ENCODE data around the gene SLC37A2. TPM values are rescaled to one million over a fixed set of nuclear protein-coding genes. Genes with fewer than 3 reads are reported as not detected.

Gene SLC37A2
- total RNA-seq, 1 experiment from 2014 or later = 5.1 TPM

- H3K4me2 ChIP-seq (ENCODE audit: low read length) = peak overlapping the region; percentile 73
- intact Hi-C loops (cut with micrococcal nuclease) = no loop called here
- CTCF ChIA-PET = interaction anchor here (0.6 to 2.9 kb wide), 24 partner anchors 8 to 324 kb away, joined by 3 to 26 read pairs (median 4); partner anchors contain the start of gene TMEM218
- H2AFZ ChIP-seq (ENCODE audit: low read depth, low read length, poor library complexity, severe bottlenecking) = peak overlapping the region; percentile 95
- H3K9me3 ChIP-seq (ENCODE audit: control insufficient read depth in 1 of 2, insufficient read depth in 1 of 2, low read depth in 1 of 2, low read length in 2 of 2) = no peaks in the 10 kb centered on the region
- no peaks in the 10 kb centered on the region for H3K79me2 ChIP-seq (ENCODE audit: insufficient read depth, low read length)
- DNase-seq (ENCODE audit: low read depth, low spot score) = peak; percentile 86
- peak overlapping the region; percentile 26; the same call in 1 of the 2 replicates for H3K27ac ChIP-seq (ENCODE audit: low read depth, low read length)
- POLR2A ChIA-PET = interaction anchor here (0.6 to 2.1 kb wide), 12 partner anchors 8 to 1159 kb away, joined by 3 to 21 read pairs (median 6); partner anchors contain the start of genes CCDC15 and TMEM218
- H4K20me1 ChIP-seq (ENCODE audit: insufficient read depth) = no peaks in the 10 kb centered on the region
- peak overlapping the region; percentile 29 to 52 for H3K4me3 ChIP-seq (replicated peaks in 1 of 2; ENCODE audit: low read depth in 1 of 2, low read length in 2 of 2)
- no TSS peak for BruUV-seq (replicated peaks)
- peaks cover 4 to 15% of the 10 kb centered on the region in 2 experiments; a peak in 3 of 4 replicates for H3K4me1 ChIP-seq (ENCODE audit: control insufficient read depth in 1 of 2, insufficient read depth in 2 of 2, low read length in 2 of 2)
- H3K9ac ChIP-seq (ENCODE audit: low read length) = peak overlapping the region; percentile 34
- RAD21 ChIA-PET (ENCODE audit: low non-redundant PET in 1 of 2, low total read pairs in 2 of 2, uncharacterized antibody in 2 of 2, unreplicated experiment in 2 of 2) = interaction anchor here (0.8 to 1.3 kb wide), 5 partner anchors 10 to 33 kb away, joined by 3 to 6 read pairs (median 3); partner anchors contain the start of gene TMEM218 (in 1 of the 2)
- H3K9me2 ChIP-seq (ENCODE audit: insufficient read depth) = no peaks in the 10 kb centered on the region
- H3K27me3 ChIP-seq (ENCODE audit: insufficient read depth, low read length) = 0 out of 2 replicates have a peak, but pooled peaks cover 4% of the 10 kb centered on the region
- ATAC-seq = peak; percentile 99
- no peaks in the 10 kb centered on the region for H3K36me3 ChIP-seq (ENCODE audit: control insufficient read depth in 1 of 2, insufficient read depth in 2 of 2, low read length in 2 of 2)
- TF ChIP-seq POLR2AphosphoS5 (IDR thresholded peaks at IDR 0.05; ENCODE audit: low read depth, low read length) = peak; percentile 85
- no peak for TF ChIP-seq REST (IDR thresholded peaks at IDR 0.05; ENCODE audit: low read depth)
- peak; percentile 81 for TF ChIP-seq POLR2A (IDR thresholded peaks at IDR 0.05; ENCODE audit: borderline replicate concordance, extremely low read depth, insufficient read depth, insufficient read length)
- no peak; the same call in 1 of the 2 replicates for TF ChIP-seq CEBPB (IDR thresholded peaks at IDR 0.05; ENCODE audit: low read depth)
- no peak; the same call in none of the 2 replicates for TF ChIP-seq SRF (IDR thresholded peaks at IDR 0.05; ENCODE audit: low read depth)
- TF ChIP-seq ELF1 (IDR thresholded peaks at IDR 0.05; ENCODE audit: borderline replicate concordance, low read depth) = no peak; the same call in 1 of the 2 replicates
- TF ChIP-seq SIN3A (IDR thresholded peaks at IDR 0.05; ENCODE audit: low read depth) = no peak
- TF ChIP-seq, protein P1, sequence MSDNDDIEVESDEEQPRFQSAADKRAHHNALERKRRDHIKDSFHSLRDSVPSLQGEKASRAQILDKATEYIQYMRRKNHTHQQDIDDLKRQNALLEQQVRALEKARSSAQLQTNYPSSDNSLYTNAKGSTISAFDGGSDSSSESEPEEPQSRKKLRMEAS (IDR thresholded peaks at IDR 0.05) = no peak
- TF ChIP-seq ZFX (IDR thresholded peaks at IDR 0.05) = no peak
- no peak for TF ChIP-seq JUND (IDR thresholded peaks at IDR 0.05)
- TF ChIP-seq EZH2 (IDR thresholded peaks at IDR 0.05) = no peak
- no peak for TF ChIP-seq EGR1 (IDR thresholded peaks at IDR 0.05; ENCODE audit: low read depth)
- TF ChIP-seq, protein P2, sequence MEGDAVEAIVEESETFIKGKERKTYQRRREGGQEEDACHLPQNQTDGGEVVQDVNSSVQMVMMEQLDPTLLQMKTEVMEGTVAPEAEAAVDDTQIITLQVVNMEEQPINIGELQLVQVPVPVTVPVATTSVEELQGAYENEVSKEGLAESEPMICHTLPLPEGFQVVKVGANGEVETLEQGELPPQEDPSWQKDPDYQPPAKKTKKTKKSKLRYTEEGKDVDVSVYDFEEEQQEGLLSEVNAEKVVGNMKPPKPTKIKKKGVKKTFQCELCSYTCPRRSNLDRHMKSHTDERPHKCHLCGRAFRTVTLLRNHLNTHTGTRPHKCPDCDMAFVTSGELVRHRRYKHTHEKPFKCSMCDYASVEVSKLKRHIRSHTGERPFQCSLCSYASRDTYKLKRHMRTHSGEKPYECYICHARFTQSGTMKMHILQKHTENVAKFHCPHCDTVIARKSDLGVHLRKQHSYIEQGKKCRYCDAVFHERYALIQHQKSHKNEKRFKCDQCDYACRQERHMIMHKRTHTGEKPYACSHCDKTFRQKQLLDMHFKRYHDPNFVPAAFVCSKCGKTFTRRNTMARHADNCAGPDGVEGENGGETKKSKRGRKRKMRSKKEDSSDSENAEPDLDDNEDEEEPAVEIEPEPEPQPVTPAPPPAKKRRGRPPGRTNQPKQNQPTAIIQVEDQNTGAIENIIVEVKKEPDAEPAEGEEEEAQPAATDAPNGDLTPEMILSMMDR (IDR thresholded peaks at IDR 0.05 in 2 of 3, conservative IDR thresholded peaks at IDR 0.05 in 1 of 3; ENCODE audit: borderline replicate concordance in 1 of 3, insufficient read depth in 1 of 3, low read depth in 2 of 3, low read length in 2 of 3) = peak; percentile 44 to 72 (median 68); a peak in 5 of 6 replicates
- no peak for TF ChIP-seq FOSL1 (IDR thresholded peaks at IDR 0.05; ENCODE audit: low read depth)
- TF ChIP-seq ZNF274 (IDR thresholded peaks at IDR 0.05; ENCODE audit: low read depth, low read length) = no peak
- peak; percentile 79 for TF ChIP-seq SP1 (IDR thresholded peaks at IDR 0.05; ENCODE audit: low read depth)
- peak; percentile 33; the same call in 1 of the 2 replicates for TF ChIP-seq CBX3 (IDR thresholded peaks at IDR 0.05; ENCODE audit: low read depth)
- no peak for TF ChIP-seq TCF7L2 (IDR thresholded peaks at IDR 0.05; ENCODE audit: borderline replicate concordance, extremely low read depth, insufficient read depth, insufficient read length)
- TF ChIP-seq YY1 (IDR thresholded peaks at IDR 0.05; ENCODE audit: extremely low read depth, insufficient replicate concordance, low read depth, low read length) = peak; percentile 68
- peak; percentile 37; the same call in 1 of the 2 replicates for TF ChIP-seq RAD21 (IDR thresholded peaks at IDR 0.05; ENCODE audit: low read depth)
- no peak for TF ChIP-seq EZH2phosphoT487 (IDR thresholded peaks at IDR 0.05; ENCODE audit: borderline replicate concordance)
Measured at GRCh38 chr11:125123947-125124617, 61.0 kb downstream of the SLC37A2 start.

All from HCT116 (cell line).